Embryonic facial prominence (tissue), 1 donor: ENCODE measurements around the gene CDKN2C.

Experiments
- DNase-seq: peaks from one replicate; pipeline ENCODE4 v3.0.0-alpha.2; 2016; ENCODE audit errors: extremely low spot score

Gene CDKN2C

GRCh38 chr1:50964863-50965262, 5.2 kb upstream of the CDKN2C start:
- no peak for DNase-seq

GRCh38 chr1:50966991-50967390, 3.1 kb upstream of the CDKN2C start:
- no peak for DNase-seq

- DNase-seq, result no peak
Observed at GRCh38 chr1:50967416-50968157, 2.5 kb upstream of the CDKN2C start.

DNA sequence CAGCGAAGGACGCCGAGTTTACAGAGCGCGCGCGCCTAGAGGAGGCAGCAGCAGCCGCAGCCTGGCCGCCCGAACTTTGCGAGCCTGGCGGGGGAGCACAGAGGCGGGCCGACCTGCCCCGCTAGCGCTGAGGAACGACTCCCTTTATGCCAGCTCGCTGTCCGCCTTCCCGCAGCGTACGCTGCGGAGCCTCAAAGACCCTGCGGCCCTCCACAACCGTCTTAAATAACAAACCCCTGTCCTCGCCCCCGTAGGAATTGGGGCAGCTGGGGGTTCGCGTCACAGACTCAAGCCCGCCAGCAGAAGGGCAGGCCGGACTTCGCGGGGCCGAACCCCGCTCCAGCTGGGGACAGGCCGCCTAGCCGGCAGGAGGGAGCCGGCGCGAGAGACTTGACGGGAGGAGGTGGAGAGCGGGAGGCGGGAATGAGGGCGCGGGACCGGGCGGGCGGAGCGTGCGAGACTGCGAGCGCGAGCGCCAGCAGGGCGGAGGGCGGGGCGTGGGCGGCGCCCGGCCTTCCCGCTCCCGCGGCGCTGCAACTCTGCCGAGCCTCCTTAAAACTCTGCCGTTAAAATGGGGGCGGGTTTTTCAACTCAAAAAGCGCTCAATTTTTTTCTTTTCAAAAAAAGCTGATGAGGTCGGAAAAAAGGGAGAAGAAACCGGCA, 1.8 kb upstream of the CDKN2C start:
- peak; percentile 64 for DNase-seq

DNA sequence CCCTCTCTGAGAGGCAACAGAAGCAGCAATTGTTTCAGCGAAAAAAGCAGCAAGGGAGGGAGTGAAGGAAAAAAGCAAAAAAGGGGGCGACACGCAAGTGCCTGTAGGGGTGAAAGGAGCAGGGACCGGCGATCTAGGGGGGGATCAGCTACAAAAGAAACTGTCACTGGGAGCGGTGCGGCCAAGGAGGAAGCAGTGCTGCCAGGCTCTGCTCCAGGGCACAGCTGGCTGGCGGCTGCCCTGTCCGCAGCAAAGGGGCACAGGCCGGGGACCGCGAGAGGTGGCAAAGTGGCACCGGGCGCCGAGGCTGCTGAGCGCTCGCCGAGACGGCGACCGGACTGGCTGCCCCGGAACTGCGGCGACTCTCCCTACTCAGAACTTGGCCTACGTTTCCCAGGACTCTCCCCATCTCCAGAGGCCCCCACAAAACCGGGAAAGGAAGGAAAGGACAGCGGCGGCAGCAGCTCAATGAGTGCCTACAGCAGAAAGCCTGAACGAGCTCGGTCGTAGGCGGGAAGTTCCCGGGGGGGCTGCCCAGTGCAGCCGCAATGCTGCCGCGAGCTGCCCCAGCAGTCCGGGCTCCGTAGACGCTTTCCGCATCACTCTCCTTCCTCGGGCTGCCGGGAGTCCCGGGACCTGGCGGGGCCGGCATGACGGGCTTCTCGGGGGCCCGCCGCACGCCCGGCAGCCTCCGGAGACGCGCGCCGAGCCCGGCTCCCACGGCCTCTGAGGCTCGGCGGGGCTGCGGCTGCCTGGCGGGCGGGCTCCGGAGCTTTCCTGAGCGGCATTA, 1.0 kb upstream of the CDKN2C start:
- DNase-seq, result no peak

- DNase-seq, result no peak
Observed at GRCh38 chr1:50970509-50970887, 453 bp downstream of the CDKN2C start.

DNA sequence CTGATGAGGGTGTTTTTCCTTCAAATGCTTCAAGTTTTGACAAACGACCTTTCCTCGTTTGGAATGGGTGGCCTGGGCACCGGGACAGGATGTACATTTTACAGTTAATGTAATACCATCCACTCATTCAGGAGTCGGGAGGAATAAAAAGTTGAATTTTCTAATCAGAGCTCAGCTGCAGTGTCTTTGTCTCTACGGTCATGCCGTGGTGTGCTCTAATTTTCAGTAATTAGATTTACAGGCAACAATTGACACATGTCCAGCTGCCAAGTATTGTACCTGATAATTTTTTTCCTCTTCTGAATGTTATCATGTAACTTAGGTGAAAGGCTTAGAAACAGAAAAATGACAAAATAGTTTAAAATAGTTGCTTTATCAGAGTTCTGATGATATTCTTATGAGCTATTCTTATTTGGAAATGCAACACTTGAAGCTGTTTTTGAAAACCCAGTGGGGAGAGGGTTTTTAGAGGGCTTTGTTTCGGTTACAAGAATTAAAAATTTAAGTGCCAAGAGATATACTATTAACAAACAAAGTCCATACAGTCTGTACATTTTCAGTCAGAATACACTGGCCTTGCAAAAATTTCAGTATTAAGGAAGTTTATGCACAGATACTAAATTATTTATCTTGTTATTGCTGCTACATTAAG, 1.0 kb downstream of the CDKN2C start:
- no peak for DNase-seq

DNA sequence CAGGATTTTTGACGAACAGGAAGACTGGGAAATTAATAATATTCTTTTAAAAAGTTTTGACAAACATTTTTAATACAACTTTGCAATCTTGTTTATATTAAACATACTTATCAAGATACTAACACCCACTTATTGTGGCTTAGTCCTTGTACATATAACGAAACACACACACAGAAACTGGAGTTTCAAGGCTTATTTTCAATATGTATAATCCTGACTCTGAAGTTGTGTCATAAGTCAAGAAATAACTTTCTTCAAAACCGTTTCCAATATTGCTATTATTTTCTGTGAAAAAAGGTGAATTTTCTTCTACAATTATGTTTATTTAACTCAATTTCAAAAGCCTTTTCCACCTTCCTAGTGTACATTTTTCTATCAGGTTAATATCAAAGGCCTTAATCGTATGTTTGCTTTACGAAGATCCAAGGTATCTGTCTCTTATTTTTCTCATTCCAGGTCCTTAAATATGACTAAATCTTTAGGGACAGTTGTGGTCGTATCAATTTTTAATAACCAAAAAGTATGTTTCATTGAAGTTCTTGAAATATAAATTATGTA, 1.8 kb downstream of the CDKN2C start:
- no peak for DNase-seq

- no peak for DNase-seq
Observed at GRCh38 chr1:50972766-50973165, 2.7 kb downstream of the CDKN2C start.

DNA sequence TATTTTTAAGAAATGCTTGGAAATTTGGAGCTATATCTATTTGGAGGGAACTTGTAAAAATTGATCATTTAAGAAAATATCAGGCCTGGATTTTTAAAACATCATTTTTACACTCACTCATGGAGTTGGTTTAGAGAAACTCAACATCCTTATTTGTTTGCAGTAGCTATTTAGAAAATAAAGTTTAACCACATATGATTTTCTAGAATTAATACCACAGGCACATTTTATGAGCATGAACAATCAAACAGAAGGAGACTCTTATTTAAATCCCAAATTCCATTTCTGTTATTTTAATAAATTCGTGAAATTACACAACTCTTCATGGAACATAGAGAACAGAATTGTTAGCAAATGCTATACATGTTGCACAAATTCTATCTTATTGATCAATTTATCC, 3.2 kb downstream of the CDKN2C start:
- no peak for DNase-seq

DNA sequence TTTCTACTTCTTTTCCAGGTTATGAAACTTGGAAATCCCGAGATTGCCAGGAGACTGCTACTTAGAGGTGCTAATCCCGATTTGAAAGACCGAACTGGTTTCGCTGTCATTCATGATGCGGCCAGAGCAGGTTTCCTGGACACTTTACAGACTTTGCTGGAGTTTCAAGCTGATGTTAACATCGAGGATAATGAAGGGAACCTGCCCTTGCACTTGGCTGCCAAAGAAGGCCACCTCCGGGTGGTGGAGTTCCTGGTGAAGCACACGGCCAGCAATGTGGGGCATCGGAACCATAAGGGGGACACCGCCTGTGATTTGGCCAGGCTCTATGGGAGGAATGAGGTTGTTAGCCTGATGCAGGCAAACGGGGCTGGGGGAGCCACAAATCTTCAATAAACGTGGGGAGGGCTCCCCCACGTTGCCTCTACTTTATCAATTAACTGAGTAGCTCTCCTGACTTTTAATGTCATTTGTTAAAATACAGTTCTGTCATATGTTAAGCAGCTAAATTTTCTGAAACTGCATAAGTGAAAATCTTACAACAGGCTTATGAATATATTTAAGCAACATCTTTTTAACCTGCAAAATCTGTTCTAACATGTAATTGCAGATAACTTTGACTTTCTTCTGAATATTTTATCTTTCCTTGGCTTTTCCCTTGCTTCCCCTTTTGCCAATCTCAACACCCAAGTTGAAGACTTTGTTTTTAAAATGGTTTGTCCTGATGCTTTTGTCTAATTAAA, 4.0 kb downstream of the CDKN2C start:
- DNase-seq, result no peak

DNA sequence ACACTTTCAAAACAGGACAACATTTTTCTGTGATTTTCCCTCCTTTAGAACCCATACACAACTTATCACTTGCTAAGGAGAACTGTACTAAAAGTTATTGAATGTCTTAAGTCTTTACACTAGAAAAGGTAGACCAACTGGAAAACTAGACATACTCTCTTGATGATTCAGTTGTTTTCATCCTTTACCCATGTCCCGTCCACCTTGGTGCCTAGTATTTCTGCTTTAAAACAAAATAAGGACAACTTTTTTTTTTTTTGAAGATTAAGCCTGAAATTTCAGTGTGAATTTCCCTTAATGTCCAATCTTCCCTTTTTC, 4.5 kb downstream of the CDKN2C start:
- no peak for DNase-seq

DNA sequence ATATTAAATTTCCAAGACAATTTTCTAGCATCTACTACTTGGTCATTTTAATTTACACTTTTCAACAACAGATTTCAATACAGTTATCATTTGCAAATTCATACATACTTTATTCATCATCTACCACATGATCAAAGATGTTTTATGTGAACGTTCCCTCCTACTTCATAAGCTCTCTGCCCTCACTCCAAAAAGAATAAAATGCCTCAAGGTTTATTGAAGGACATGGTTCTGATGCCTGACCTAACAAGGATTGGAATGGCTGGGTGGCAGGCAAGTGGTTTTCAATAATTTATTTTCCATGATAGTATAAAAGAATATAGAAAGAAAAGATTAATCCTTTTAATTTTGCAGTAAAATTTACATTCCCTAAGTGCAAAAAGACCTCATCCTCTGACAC, 5.4 kb downstream of the CDKN2C start:
- no peak for DNase-seq

GRCh38 chr1:50976111-50976889, 6.3 kb downstream of the CDKN2C start:
- DNase-seq, result no peak

GRCh38 chr1:50976890-50977574, 7.0 kb downstream of the CDKN2C start:
- no peak for DNase-seq

DNA sequence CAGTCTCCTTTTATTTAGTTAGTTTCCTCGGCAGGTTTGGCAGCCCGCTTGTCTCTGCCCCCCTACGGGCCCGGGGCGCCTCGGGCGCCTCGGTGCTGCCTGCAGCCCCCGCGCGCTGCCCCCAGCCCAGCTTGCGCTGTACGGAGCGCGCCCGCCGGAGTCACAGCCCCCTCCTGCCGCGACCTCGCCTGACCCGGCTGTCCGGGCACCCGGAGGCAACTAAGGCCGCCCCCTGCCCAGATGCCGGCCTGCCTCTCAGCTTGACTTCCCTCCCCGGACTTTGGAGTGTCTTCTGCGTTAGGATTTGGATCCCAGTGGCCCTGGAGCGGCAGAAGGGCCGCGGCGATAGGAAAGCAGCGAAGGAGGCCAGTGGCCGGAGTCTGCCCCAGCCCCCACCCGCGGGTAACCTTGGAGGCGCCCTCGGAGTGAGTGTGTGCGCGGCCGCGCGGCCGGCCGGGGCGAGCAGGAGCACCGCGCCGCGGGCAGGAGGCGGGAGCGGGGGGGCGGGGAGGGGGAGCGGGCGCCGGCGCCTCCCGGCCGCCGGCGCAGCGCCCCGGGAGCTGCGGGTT, 7.6 kb downstream of the CDKN2C start:
- DNase-seq, result no peak

- DNase-seq, result no peak
Observed at GRCh38 chr1:50978144-50978851, 8.3 kb downstream of the CDKN2C start.

- no peak for DNase-seq
Observed at GRCh38 chr1:50978852-50979781, 9.1 kb downstream of the CDKN2C start.
